ENCODE measurements around the gene TFDP1.

TFDP1 gene

DNA sequence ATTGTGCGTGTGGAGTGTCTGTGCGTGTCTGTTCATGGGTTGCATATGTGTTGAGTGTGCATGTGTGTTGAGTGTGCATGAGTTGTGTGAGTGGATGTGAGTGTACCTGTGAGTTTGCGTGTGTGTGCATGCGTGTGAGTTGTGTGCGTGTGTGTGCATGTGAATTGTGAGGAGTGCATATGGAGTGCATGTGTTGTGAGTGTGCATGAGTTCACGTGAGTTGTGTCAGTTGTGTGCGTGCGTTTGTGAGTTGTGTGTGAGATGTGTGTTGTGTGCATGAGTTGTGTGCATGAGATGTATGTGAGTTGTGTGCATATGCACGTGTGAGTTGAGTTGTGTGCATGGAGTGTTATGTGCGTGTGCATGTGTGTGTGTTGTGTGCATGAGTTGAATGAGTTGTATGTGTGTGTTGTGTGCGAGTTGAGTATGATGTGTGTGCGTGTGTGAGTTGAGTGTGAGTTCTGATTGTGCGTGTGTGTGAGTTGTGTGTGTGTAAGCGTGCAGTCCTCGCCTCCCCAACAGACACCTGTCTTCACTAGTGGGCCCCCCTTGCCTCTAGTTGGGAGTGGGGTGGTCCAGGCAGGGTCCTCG, 29.3 kb downstream of the TFDP1 start:
- no peaks in the 10 kb centered on the region for H3K27me3 ChIP-seq (ENCODE audit: insufficient read depth, low read length, poor library complexity)
- no peaks in the 10 kb centered on the region for H3K9me3 ChIP-seq (ENCODE audit: insufficient read depth, low read length, severe bottlenecking)
- no peak overlapping the region for H3K9ac ChIP-seq (ENCODE audit: low read depth, low read length)
- TF ChIP-seq, protein P1, sequence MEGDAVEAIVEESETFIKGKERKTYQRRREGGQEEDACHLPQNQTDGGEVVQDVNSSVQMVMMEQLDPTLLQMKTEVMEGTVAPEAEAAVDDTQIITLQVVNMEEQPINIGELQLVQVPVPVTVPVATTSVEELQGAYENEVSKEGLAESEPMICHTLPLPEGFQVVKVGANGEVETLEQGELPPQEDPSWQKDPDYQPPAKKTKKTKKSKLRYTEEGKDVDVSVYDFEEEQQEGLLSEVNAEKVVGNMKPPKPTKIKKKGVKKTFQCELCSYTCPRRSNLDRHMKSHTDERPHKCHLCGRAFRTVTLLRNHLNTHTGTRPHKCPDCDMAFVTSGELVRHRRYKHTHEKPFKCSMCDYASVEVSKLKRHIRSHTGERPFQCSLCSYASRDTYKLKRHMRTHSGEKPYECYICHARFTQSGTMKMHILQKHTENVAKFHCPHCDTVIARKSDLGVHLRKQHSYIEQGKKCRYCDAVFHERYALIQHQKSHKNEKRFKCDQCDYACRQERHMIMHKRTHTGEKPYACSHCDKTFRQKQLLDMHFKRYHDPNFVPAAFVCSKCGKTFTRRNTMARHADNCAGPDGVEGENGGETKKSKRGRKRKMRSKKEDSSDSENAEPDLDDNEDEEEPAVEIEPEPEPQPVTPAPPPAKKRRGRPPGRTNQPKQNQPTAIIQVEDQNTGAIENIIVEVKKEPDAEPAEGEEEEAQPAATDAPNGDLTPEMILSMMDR (IDR thresholded peaks at IDR 0.05; ENCODE audit: borderline replicate concordance, extremely low read depth, low read length, poor library complexity, severe bottlenecking): no peak
- no peak for TF ChIP-seq EZH2 (IDR thresholded peaks at IDR 0.05; ENCODE audit: borderline replicate concordance, low read depth, low read length, severe bottlenecking)
- H4K20me1 ChIP-seq (ENCODE audit: insufficient read depth, low read length): peaks cover 96% of the 10 kb centered on the region
- peaks cover 100% of the 10 kb centered on the region for H3K79me2 ChIP-seq (ENCODE audit: insufficient read depth, low read length)
- no peaks in the 10 kb centered on the region for H3K4me1 ChIP-seq (ENCODE audit: insufficient read depth, low read length)
- peaks cover 94% of the 10 kb centered on the region for H3K36me3 ChIP-seq (ENCODE audit: insufficient read depth, low read length)
- DNase-seq (no peak), ATAC-seq (ENCODE audit: insufficient read depth, low read depth) (no peak)
- no peak overlapping the region for H3K4me2 ChIP-seq (ENCODE audit: insufficient read depth, low read length)
- H2AFZ ChIP-seq (ENCODE audit: low read depth, low read length): no peak overlapping the region
- no peak overlapping the region for H3K4me3 ChIP-seq (ENCODE audit: low read depth in 1 of 2, low read length in 2 of 2)
- no peak overlapping the region for H3K27ac ChIP-seq (ENCODE audit: low read length)

GRCh38 chr13:113616281-113616906, 31.8 kb downstream of the TFDP1 start:
- DNase-seq (no peak), ATAC-seq (ENCODE audit: insufficient read depth, low read depth) (no peak)
- Histone ChIP-seq H3K4me2 (ENCODE audit: insufficient read depth, low read length) (no peak overlapping the region), H3K27ac (ENCODE audit: low read length) (no peak overlapping the region), H3K4me3 (ENCODE audit: low read depth in 1 of 2, low read length in 2 of 2) (no peak overlapping the region), H3K79me2 (ENCODE audit: insufficient read depth, low read length) (peaks cover 96% of the 10 kb centered on the region), H2AFZ (ENCODE audit: low read depth, low read length) (no peak overlapping the region), H3K4me1 (ENCODE audit: insufficient read depth, low read length) (no peaks in the 10 kb centered on the region), H3K27me3 (ENCODE audit: insufficient read depth, low read length, poor library complexity) (no peaks in the 10 kb centered on the region), H4K20me1 (ENCODE audit: insufficient read depth, low read length) (peaks cover 94% of the 10 kb centered on the region), H3K9me3 (ENCODE audit: insufficient read depth, low read length, severe bottlenecking) (no peaks in the 10 kb centered on the region), H3K9ac (ENCODE audit: low read depth, low read length) (no peak overlapping the region), H3K36me3 (ENCODE audit: insufficient read depth, low read length) (peaks cover 80% of the 10 kb centered on the region)
- no peak for TF ChIP-seq EZH2 (IDR thresholded peaks at IDR 0.05; ENCODE audit: borderline replicate concordance, low read depth, low read length, severe bottlenecking)
- TF ChIP-seq, protein P1 (IDR thresholded peaks at IDR 0.05; ENCODE audit: borderline replicate concordance, extremely low read depth, low read length, poor library complexity, severe bottlenecking): no peak

GRCh38 chr13:113616991-113617749, 32.6 kb downstream of the TFDP1 start:
- Histone ChIP-seq H2AFZ (ENCODE audit: low read depth, low read length) (no peak overlapping the region), H3K4me3 (ENCODE audit: low read depth in 1 of 2, low read length in 2 of 2) (no peak overlapping the region), H3K36me3 (ENCODE audit: insufficient read depth, low read length) (peaks cover 72% of the 10 kb centered on the region), H3K79me2 (ENCODE audit: insufficient read depth, low read length) (peaks cover 91% of the 10 kb centered on the region), H3K9me3 (ENCODE audit: insufficient read depth, low read length, severe bottlenecking) (no peaks in the 10 kb centered on the region), H3K4me2 (ENCODE audit: insufficient read depth, low read length) (no peak overlapping the region), H3K4me1 (ENCODE audit: insufficient read depth, low read length) (no peaks in the 10 kb centered on the region), H3K27me3 (ENCODE audit: insufficient read depth, low read length, poor library complexity) (no peaks in the 10 kb centered on the region), H4K20me1 (ENCODE audit: insufficient read depth, low read length) (peaks cover 94% of the 10 kb centered on the region), H3K9ac (ENCODE audit: low read depth, low read length) (no peak overlapping the region), H3K27ac (ENCODE audit: low read length) (no peak overlapping the region)
- DNase-seq (no peak), ATAC-seq (ENCODE audit: insufficient read depth, low read depth) (no peak)
- TF ChIP-seq EZH2 (IDR thresholded peaks at IDR 0.05; ENCODE audit: borderline replicate concordance, low read depth, low read length, severe bottlenecking): no peak
- TF ChIP-seq, protein P1 (IDR thresholded peaks at IDR 0.05; ENCODE audit: borderline replicate concordance, extremely low read depth, low read length, poor library complexity, severe bottlenecking): no peak
